ENCODE measurements around the gene SLCO2B1.

The SLCO2B1 gene

GRCh38 chr11:75241036-75241905, 90.4 kb downstream of the SLCO2B1 start:
- Mint-ChIP-seq H3K27me3 (peaks cover 90% of the 10 kb centered on the region), H3K27ac (no peak overlapping the region), H3K36me3 (no peaks in the 10 kb centered on the region), H3K4me1 (peaks cover 13% of the 10 kb centered on the region), H3K4me3 (peak overlapping the region; percentile 62), H3K9me3 (no peaks in the 10 kb centered on the region)
- CTCF ChIA-PET: interaction anchor here (0.8 to 8.0 kb wide), 24 partner anchors 11 to 312 kb away, joined by 3 to 149 read pairs (median 4); partner anchors contain the start of gene SLCO2B1
- DNase-seq: peak; percentile 87

- peaks cover 13% of the 10 kb centered on the region for H3K4me1 Mint-ChIP-seq
- H3K36me3 Mint-ChIP-seq: no peaks in the 10 kb centered on the region
- H3K9me3 Mint-ChIP-seq: no peaks in the 10 kb centered on the region
- H3K4me3 Mint-ChIP-seq: peak overlapping the region; percentile 62
- H3K27ac Mint-ChIP-seq: no peak overlapping the region
- DNase-seq: no peak
- CTCF ChIA-PET: interaction anchor here (0.7 to 8.0 kb wide), 24 partner anchors 10 to 316 kb away, joined by 3 to 149 read pairs (median 4); partner anchors contain the start of gene SLCO2B1
- peaks cover 93% of the 10 kb centered on the region for H3K27me3 Mint-ChIP-seq
Observed at GRCh38 chr11:75241906-75242644, 91.2 kb downstream of the SLCO2B1 start.

- Mint-ChIP-seq H3K9me3 (no peaks in the 10 kb centered on the region), H3K4me3 (peak overlapping the region; percentile 60), H3K27ac (no peak overlapping the region), H3K36me3 (no peaks in the 10 kb centered on the region), H3K27me3 (peaks cover 94% of the 10 kb centered on the region), H3K4me1 (peaks cover 13% of the 10 kb centered on the region)
- DNase-seq: no peak
- CTCF ChIA-PET: interaction anchor here (0.7 to 8.0 kb wide), 14 partner anchors 9 to 317 kb away, joined by 3 to 149 read pairs (median 7); no protein-coding TSS in a partner anchor
Observed at GRCh38 chr11:75242722-75243600, 92.1 kb downstream of the SLCO2B1 start.

GRCh38 chr11:75244052-75244814, 93.3 kb downstream of the SLCO2B1 start:
- DNase-seq: no peak
- H3K27me3 Mint-ChIP-seq: peaks cover 81% of the 10 kb centered on the region
- peaks cover 13% of the 10 kb centered on the region for H3K4me1 Mint-ChIP-seq
- H3K4me3 Mint-ChIP-seq: no peak overlapping the region
- no peak overlapping the region for H3K27ac Mint-ChIP-seq
- no peaks in the 10 kb centered on the region for H3K36me3 Mint-ChIP-seq
- H3K9me3 Mint-ChIP-seq: no peaks in the 10 kb centered on the region
- CTCF ChIA-PET: interaction anchor here (0.9 to 9.6 kb wide), 8 partner anchors 26 to 316 kb away, joined by 3 to 273 read pairs (median 6); no protein-coding TSS in a partner anchor

- Mint-ChIP-seq H3K4me1 (peaks cover 9% of the 10 kb centered on the region), H3K27me3 (peaks cover 81% of the 10 kb centered on the region), H3K4me3 (no peak overlapping the region), H3K9me3 (no peaks in the 10 kb centered on the region), H3K36me3 (no peaks in the 10 kb centered on the region), H3K27ac (no peak overlapping the region)
- no peak for DNase-seq
- CTCF ChIA-PET: interaction anchor here (0.6 to 9.6 kb wide), 11 partner anchors 24 to 317 kb away, joined by 3 to 273 read pairs (median 4); no protein-coding TSS in a partner anchor
Observed at GRCh38 chr11:75245356-75246005, 94.6 kb downstream of the SLCO2B1 start.

GRCh38 chr11:75246006-75246670, 95.2 kb downstream of the SLCO2B1 start:
- no peak overlapping the region for H3K4me3 Mint-ChIP-seq
- H3K27me3 Mint-ChIP-seq: peaks cover 81% of the 10 kb centered on the region
- H3K36me3 Mint-ChIP-seq: no peaks in the 10 kb centered on the region
- CTCF ChIA-PET: interaction anchor here (1.1 to 9.6 kb wide), 5 partner anchors 25 to 318 kb away, joined by 3 to 273 read pairs (median 48); no protein-coding TSS in a partner anchor
- H3K9me3 Mint-ChIP-seq: no peaks in the 10 kb centered on the region
- no peak overlapping the region for H3K27ac Mint-ChIP-seq
- peaks cover 9% of the 10 kb centered on the region for H3K4me1 Mint-ChIP-seq
- DNase-seq: no peak

GRCh38 chr11:75246671-75247350, 95.9 kb downstream of the SLCO2B1 start:
- no peaks in the 10 kb centered on the region for H3K9me3 Mint-ChIP-seq
- CTCF ChIA-PET: interaction anchor here (0.7 to 9.6 kb wide), 5 partner anchors 24 to 319 kb away, joined by 3 to 273 read pairs (median 48); no protein-coding TSS in a partner anchor
- H3K4me3 Mint-ChIP-seq: no peak overlapping the region
- no peak for DNase-seq
- H3K27ac Mint-ChIP-seq: no peak overlapping the region
- H3K36me3 Mint-ChIP-seq: no peaks in the 10 kb centered on the region
- peaks cover 9% of the 10 kb centered on the region for H3K4me1 Mint-ChIP-seq
- H3K27me3 Mint-ChIP-seq: peaks cover 79% of the 10 kb centered on the region

- Mint-ChIP-seq H3K4me1 (no peaks in the 10 kb centered on the region), H3K4me3 (no peak overlapping the region), H3K9me3 (no peaks in the 10 kb centered on the region), H3K36me3 (no peaks in the 10 kb centered on the region), H3K27ac (no peak overlapping the region), H3K27me3 (peaks cover 58% of the 10 kb centered on the region)
- DNase-seq: no peak
- CTCF ChIA-PET: interaction anchor here (0.7 to 9.6 kb wide), 27 partner anchors 8 to 546 kb away, joined by 3 to 273 read pairs (median 5); partner anchors contain the start of gene NEU3
Observed at GRCh38 chr11:75248924-75249256, 98.0 kb downstream of the SLCO2B1 start.

- Mint-ChIP-seq H3K4me1 (no peaks in the 10 kb centered on the region), H3K27ac (no peak overlapping the region), H3K9me3 (no peaks in the 10 kb centered on the region), H3K4me3 (no peak overlapping the region), H3K36me3 (no peaks in the 10 kb centered on the region), H3K27me3 (peaks cover 50% of the 10 kb centered on the region)
- CTCF ChIA-PET: interaction anchor here (0.9 to 9.6 kb wide), 12 partner anchors 12 to 547 kb away, joined by 3 to 273 read pairs (median 5); no protein-coding TSS in a partner anchor
- DNase-seq: no peak
Observed at GRCh38 chr11:75249704-75250103, 98.8 kb downstream of the SLCO2B1 start.

- DNase-seq: no peak
- Mint-ChIP-seq H3K4me3 (no peak overlapping the region), H3K9me3 (no peaks in the 10 kb centered on the region), H3K4me1 (no peaks in the 10 kb centered on the region), H3K36me3 (no peaks in the 10 kb centered on the region), H3K27me3 (peaks cover 45% of the 10 kb centered on the region), H3K27ac (no peak overlapping the region)
- CTCF ChIA-PET: interaction anchor here (1.5 kb wide), 1 partner anchor 231 kb away, joined by 3 read pairs; no protein-coding TSS in a partner anchor
Observed at GRCh38 chr11:75254326-75254725, 103.4 kb downstream of the SLCO2B1 start.

All from activated naive CD4-positive, alpha-beta T cell treated with anti-CD3 and anti-CD28 coated beads, Interleukin-2, amount 10 ng/mL, durations not matched to agents 7 days and 5 days (primary cell).